GM21423 (cell line): Measurements from ENCODE around the gene EYA2.

Experiments used
- ATAC-seq: cut with Tn5 transposase; IDR thresholded peaks from one replicate; pipeline ENCODE4 v1.9.1; 2021; ENCODE audit warnings: mild to moderate bottlenecking, moderate library complexity; ENCODE audit not compliant: unreplicated experiment

EYA2 gene

GRCh38 chr20:46999801-47000465 is 105.3 kb downstream of the EYA2 start:
- ATAC-seq = no peak

GRCh38 chr20:47003223-47003622 is 108.6 kb downstream of the EYA2 start:
- ATAC-seq = no peak

GRCh38 chr20:47004179-47004578 is 109.5 kb downstream of the EYA2 start:
- no peak for ATAC-seq

DNA sequence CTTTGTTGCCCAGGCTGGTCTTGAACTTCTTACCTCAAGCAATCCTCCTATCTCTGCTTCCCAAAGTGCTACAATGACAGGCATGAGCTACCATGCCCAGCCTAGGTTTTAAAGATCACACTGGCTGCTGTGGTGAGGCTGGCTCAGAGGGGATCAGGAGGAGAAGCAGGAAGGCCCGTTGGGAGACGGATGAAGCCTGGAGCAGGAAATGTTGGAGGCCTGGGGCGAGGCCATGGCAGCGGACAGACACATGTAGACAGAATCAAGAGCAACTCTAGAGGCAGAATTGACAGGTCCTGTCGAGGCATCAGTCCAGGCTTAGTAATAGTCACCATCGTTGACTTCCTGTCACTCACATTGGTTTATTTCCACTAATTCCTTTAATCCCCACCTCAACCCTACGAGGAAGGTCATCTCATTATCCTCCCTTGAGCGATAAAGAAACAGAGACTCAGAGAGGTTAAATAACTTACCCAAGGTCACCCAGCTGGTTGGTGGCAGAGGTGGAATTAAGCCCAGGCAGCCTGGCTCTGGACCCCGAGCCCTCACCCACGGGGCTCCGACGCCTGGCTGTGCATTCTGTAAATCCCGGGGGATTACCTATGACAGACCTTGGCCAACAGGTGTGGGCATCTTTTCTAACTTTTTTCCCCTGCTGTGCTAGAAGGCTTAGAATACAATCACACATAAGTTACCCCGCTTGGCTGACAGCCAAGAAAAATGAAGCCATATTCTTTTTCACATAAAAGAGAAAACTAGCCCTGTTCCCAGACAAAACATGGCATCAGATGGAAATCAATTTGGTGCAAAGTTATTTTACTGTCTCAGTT is 113.4 kb downstream of the EYA2 start:
- ATAC-seq = no peak

DNA sequence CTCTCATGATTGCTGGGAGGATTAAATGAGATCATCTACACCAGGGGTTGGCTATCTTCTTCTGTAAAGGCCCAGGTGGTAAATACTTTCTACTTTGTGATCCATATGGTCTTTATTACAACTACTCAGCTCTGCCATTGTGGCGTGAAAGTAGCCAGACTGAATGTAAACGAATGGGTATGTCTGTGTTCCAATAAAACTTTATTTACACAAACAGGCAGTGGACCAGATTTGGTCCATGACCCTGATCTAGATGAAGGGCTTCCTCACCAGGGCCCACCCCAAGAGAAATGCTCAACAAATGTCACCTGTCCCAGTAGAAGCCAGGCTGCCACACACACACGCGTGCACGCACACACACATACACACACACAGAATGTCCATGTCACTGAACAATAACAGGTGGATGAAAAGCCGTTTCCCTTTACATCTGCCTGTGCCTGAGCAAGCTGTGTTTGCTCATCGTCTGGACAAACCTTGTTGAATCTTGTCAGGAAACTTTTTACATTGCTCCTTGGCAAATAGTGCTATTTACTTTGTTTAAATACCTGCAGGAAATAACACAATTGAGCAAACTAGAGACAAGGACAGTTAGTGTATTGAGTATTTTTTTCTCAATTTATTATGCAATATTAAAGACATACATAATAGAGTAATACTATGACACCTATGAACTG is 114.3 kb downstream of the EYA2 start:
- no peak for ATAC-seq

GRCh38 chr20:47009784-47010183 is 115.1 kb downstream of the EYA2 start:
- no peak for ATAC-seq

GRCh38 chr20:47011984-47012383 is 117.3 kb downstream of the EYA2 start:
- no peak for ATAC-seq

- no peak for ATAC-seq
Observed at GRCh38 chr20:47013606-47014005, 119.0 kb downstream of the EYA2 start.

DNA sequence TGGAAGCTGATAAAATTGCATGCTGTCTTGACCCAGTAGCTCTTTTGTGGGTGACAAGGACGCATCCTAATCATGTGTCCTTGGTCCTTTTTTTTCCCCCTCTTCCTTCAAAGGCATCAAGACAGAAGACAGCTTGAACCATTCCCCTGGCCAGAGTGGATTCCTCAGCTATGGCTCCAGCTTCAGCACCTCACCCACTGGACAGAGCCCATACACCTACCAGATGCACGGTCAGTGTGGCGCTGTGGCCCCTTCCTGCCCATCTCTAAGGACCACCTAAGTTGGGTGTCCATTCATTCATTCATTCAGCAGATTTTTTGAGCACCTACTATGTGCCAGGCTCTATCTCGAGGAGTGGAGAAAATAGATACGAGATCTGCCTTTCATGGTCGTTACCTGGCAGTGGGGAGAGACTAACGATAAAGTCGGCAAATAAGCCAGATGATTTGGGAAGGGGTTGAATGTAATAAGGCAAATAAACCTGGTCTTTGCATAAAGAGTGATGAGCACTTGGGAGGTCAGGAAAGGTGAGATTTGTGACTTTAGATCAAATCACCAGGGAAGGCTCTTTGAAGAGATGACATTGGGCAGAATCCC is 121.5 kb downstream of the EYA2 start:
- no peak for ATAC-seq

DNA sequence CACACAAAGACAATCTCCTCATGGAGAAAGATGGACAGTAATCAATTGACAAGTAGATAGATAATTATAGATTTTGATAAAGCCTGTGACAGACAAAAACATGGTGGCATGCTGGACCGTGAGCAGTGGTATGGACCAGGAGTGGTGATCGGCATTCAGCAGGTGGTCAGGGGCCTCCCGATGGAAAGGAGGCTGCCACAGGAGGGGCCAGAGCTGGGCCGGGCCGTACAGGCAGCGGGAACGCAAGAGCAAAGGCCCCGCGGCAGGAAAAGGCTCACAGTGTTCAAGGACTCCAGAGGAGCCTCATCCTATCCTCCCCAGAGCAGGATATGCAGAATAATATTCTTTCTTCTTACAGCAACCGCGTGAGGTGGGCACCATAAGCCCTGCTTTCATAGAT is 123.7 kb downstream of the EYA2 start:
- no peak for ATAC-seq

DNA sequence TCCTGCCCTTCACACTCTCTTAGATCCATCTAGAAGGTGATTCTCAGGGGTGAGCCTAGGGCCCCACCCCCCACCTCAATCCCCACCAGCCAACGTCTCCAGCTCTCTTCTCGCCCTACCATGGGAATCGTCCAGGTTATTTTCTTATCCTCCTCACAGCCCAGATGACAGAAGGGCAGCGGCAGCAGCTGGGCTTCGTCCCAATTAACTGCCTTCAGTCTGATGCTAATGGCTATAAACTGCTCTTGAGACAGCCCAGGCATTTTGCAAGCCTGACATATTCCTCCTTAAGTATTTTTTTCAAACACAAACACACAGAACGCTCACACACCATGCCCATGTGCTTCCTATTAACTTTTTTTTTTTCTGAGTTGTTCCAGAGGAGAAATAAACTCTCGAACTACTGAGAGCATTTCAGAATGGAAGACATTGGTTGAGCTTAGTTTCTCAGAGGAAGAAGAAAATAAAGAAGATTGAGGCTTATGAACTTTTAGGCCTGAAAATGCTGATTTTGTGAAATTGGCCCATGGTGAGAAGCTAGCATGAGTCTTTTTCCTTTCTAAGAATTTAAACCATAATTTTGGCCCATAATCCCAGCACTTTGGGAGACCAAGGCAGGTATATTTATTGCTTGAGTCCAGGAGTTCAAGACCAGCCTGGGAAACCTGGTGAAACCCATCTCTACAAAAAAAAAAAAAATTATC is 124.6 kb downstream of the EYA2 start:
- no peak for ATAC-seq

DNA sequence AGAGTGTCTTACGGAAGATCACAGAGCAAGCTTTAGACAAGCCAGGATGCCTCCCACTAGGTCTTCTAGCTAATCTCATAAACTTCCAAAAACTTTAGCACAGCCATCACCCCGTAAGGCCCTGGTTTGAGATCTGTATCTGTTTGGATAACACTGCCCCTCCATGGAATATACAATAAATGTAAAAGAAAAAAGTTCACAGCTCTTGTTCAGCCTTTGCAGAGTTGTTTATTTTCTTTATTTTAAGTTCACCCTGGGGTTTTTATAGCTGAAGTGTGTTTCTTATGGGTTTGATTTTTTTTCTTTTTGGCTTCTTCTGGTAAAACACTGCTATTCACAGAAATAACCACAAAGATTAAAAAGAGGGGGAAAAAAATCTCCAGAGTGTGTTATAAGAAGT is 125.6 kb downstream of the EYA2 start:
- no peak for ATAC-seq

- ATAC-seq = no peak
Observed at GRCh38 chr20:47021850-47022249, 127.2 kb downstream of the EYA2 start.

DNA sequence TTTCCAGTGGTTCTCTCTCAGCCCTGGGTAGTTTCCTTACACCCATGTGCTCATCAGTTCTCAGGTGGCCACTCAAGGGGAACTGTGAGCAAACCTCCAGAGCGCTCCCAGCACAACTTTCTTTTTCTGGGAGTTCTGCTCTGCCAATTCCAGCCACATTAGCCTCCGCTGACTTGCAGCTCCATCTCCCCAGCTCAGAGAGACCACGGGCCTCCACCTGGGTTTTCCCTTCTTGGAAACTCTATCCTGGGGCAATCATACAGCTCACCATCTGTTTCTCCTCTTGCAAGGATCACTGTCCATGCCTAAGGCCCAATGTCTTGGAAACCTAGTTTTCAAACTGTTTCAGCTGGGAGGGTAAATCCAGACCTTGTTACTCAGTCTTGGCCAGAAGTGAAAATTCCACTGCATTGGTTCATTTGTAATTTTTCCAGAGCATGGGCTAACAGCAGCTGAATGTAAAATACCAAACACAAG is 129.9 kb downstream of the EYA2 start:
- no peak for ATAC-seq

GRCh38 chr20:47027042-47027441 is 132.4 kb downstream of the EYA2 start:
- ATAC-seq = no peak

DNA sequence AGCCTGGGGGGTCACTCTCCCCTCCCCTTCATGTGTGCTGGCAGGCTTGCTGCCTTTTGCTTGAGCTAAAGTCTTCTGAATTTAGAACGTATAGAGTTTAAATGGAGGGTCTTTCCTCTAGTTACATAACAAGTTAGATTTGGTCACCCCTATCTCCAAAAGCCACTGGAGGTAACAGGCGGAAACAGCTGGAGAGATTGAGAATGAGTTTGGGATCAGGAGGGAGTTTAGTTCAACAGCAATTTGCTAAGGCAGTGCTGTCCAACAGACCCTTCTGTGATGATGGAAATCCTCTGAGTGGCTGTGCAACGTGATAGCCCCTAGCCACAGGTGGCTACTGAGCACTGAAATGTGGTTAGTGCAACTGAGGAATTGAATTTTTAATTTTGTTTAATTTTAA is 132.8 kb downstream of the EYA2 start:
- no peak for ATAC-seq

DNA sequence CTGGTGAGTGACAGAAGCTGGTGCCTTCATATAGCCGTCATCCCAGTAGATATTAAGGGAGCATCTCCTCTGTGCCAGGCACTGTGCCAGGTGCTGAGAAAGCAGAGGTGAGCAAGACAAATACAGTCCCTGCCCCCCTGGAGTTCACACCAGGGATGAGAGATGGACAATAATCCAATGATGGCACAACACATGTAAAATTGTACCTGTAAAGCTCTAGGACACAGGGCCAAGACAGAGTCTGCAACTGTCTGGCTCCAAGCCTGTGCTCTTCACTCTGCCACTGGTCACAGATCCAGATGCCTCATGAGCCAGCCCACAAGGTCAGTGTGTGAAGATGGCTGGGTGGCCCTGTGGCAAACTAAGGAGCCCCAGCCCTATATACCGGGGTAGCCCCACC is 133.8 kb downstream of the EYA2 start:
- ATAC-seq = no peak

DNA sequence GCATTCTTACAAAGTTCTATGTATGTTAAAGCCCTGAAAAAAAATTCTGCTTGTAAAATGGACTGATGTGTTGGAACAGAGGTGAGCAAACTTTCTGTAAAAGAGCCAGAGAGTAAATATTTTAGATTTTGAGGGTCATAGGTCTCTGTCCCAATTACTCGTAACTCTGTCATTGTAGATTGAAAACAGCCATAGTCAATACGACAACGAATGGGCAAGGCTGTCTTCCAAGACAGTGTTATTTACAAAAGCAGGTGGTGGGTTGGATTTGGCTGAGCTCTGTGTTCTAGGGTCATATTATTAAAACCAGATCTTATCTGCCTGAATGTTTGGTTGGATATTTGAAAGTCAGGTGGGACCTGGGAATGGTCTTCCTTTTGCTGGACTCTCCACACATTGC is 135.2 kb downstream of the EYA2 start:
- ATAC-seq = no peak

DNA sequence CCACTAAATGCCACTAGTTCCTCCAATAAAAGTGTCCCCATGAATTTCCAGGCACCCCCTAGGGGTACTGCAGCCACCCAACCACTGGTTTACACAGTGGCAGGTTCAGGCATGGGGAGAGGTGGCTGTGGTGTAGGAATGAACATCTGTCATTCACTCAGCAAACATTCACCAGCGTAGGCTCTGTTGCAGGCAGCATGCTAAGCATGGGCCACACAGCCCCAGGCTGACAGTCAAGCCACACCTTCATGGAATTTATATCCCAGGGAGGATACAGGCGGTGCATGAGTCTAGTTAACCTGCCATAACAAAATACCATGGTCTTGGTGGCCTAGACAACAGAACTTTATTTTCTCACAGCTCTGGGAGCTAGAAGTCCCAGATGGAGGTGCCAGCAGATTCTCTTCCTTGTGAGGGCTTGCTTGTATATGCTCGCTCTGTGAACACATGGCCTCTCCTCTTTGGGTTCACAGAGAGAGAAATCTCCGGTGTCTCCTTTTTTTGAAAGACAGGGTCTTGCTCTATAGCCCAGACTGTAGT is 135.7 kb downstream of the EYA2 start:
- no peak for ATAC-seq

GRCh38 chr20:47031004-47031403 is 136.4 kb downstream of the EYA2 start:
- no peak for ATAC-seq

- ATAC-seq = no peak
Observed at GRCh38 chr20:47031821-47032220, 137.2 kb downstream of the EYA2 start.
